ENCODE results near the gene TBC1D24. TPM values are rescaled to one million over a fixed set of nuclear protein-coding genes. Genes with fewer than 3 reads are reported as not detected.
A peak's percentile ranks its signal among the peaks of the same experiment; 100 is the strongest.

Gene TBC1D24
- total and polyA plus RNA-seq, 2 experiments from 2014 or later: 5.4 to 21.0 TPM

GRCh38 chr16:2473999-2474876, 689 bp upstream of the TBC1D24 start:
- peak overlapping the region; percentile 91 for H3K4me2 ChIP-seq
- H3K9me2 ChIP-seq (ENCODE audit: insufficient read depth): no peaks in the 10 kb centered on the region
- no peaks in the 10 kb centered on the region for H3K36me3 ChIP-seq (ENCODE audit: insufficient read depth)
- peaks cover 66% of the 10 kb centered on the region for H3K27me3 ChIP-seq (ENCODE audit: insufficient read depth)
- peaks cover 17% of the 10 kb centered on the region for H3K4me1 ChIP-seq (ENCODE audit: insufficient read depth)
- peak overlapping the region; percentile 73 for H3K4me3 Mint-ChIP-seq
- H3K79me2 ChIP-seq (replicated peaks; ENCODE audit: insufficient read depth): peaks cover 14% of the 10 kb centered on the region
- H3K36me3 Mint-ChIP-seq (ENCODE audit: low read depth): no peaks in the 10 kb centered on the region; the same call in 2 of the 3 replicates
- DNase-seq (ENCODE audit: low spot score): peak; percentile 46
- TF ChIP-seq POLR2AphosphoS5 (IDR thresholded peaks at IDR 0.05; ENCODE audit: low read depth) (no peak), STAT1 (IDR thresholded peaks at IDR 0.05; ENCODE audit: unreplicated experiment) (no peak), ZNF462 (CRISPR knock-in tag; IDR thresholded peaks at IDR 0.05) (no peak), CTCF (conservative IDR thresholded peaks at IDR 0.05; ENCODE audit: low read depth in 2 of 2) (peak in 1 of 2 experiments; percentile 45; a peak in 2 of 4 replicates), EZH2 (IDR thresholded peaks at IDR 0.05; ENCODE audit: low read depth, unreplicated experiment) (peak; percentile 54), ZNF114 (CRISPR knock-in tag; IDR thresholded peaks at IDR 0.05) (no peak), JUNB (IDR thresholded peaks at IDR 0.05; ENCODE audit: unreplicated experiment) (no peak), REST (IDR thresholded peaks at IDR 0.05; ENCODE audit: unreplicated experiment) (no peak), NANOG (IDR thresholded peaks at IDR 0.05; ENCODE audit: borderline replicate concordance) (no peak), EZH2phosphoT487 (IDR thresholded peaks at IDR 0.05; ENCODE audit: unreplicated experiment) (no peak), ETS1 (IDR thresholded peaks at IDR 0.05) (no peak)
- ATAC-seq: peak; percentile 13
- H3F3A ChIP-seq (replicated peaks; ENCODE audit: low read depth): peaks cover 16% of the 10 kb centered on the region
- peaks cover 47% of the 10 kb centered on the region for H3K27me3 Mint-ChIP-seq (ENCODE audit: insufficient read depth, low read depth, poor library complexity)
- peaks cover 20% of the 10 kb centered on the region for H3K4me1 Mint-ChIP-seq
- peak overlapping the region; percentile 59; the same call in 1 of the 2 replicates for H2AFZ ChIP-seq
- no peak overlapping the region for H3K27ac ChIP-seq (ENCODE audit: low read depth)
- H3K9me3 Mint-ChIP-seq: no peaks in the 10 kb centered on the region
- H4K20me1 ChIP-seq (replicated peaks; ENCODE audit: insufficient read depth): peaks cover 29% of the 10 kb centered on the region
- no peak overlapping the region for H3K27ac Mint-ChIP-seq
- peak overlapping the region; percentile 78 for H3K4me3 ChIP-seq
